Neural cell (in vitro differentiated cells): ENCODE results near the gene NFIA. TPM values are rescaled to one million over a fixed set of nuclear protein-coding genes. Genes with fewer than 3 reads are reported as not detected.

Experiments
- H2AFZ ChIP-seq: fragments of 200-600, 300-800 bp; sonication (generic), shearing (Covaris generic); 2 replicates; pipeline ENCODE4 v1.6.0; 2014; ENCODE audit warnings: low read depth, mild to moderate bottlenecking, antibody characterized with exemption, low read length, moderate library complexity
- H3F3A ChIP-seq: fragments of 200-600 bp; shearing (Covaris generic); 2 replicates; pipeline ENCODE4 v1.6.1; 2016; ENCODE audit warnings: mild to moderate bottlenecking, moderate library complexity, mixed read lengths, antibody characterized with exemption, low read length; ENCODE audit not compliant: insufficient read depth, poor library complexity, severe bottlenecking
- H3K27ac ChIP-seq: fragments of 200-600, 300-800 bp; sonication (generic), shearing (Covaris generic); 2 replicates; pipeline ENCODE4 v1.5.1; 2014; ENCODE audit warnings: mild to moderate bottlenecking, low read length, moderate library complexity
- H3K27me3 ChIP-seq: fragments of 300-800, 200-600 bp; sonication (generic), shearing (Covaris generic); 2 replicates; pipeline ENCODE4 v1.6.0; 2014; ENCODE audit warnings: mild to moderate bottlenecking, low read depth, low read length, moderate library complexity; ENCODE audit not compliant: insufficient read depth
- H3K36me3 ChIP-seq: fragments of 300-800, 200-600 bp; sonication (generic), shearing (Covaris generic); 2 replicates; pipeline ENCODE4 v1.5.1; 2014; ENCODE audit warnings: mild to moderate bottlenecking, antibody characterized with exemption, low read length, moderate library complexity; ENCODE audit not compliant: insufficient read depth
- H3K4me2 ChIP-seq: fragments of 300-800, 200-600 bp; sonication (generic), shearing (Covaris generic); 2 replicates; pipeline ENCODE4 v1.6.0; 2014; ENCODE audit warnings: mild to moderate bottlenecking, low read length
- H3K4me3 ChIP-seq: fragments of 300-800, 200-600 bp; sonication (generic), shearing (Covaris generic); 2 replicates; pipeline ENCODE4 v1.5.1; 2014; ENCODE audit warnings: mild to moderate bottlenecking, low read length, moderate library complexity
- H3K79me2 ChIP-seq: fragments of 200-600 bp; shearing (Covaris generic); replicated peaks from 2 replicates; pipeline ENCODE4 v1.6.0; 2014; ENCODE audit warnings: mild to moderate bottlenecking, low read length, moderate library complexity; ENCODE audit not compliant: insufficient read depth
- H3K9ac ChIP-seq: fragments of 300-800, 200-600 bp; sonication (generic), shearing (Covaris generic); 2 replicates; pipeline ENCODE4 v1.6.1; 2016; ENCODE audit warnings: mild to moderate bottlenecking, low read length, mixed read lengths
- H3K9me2 ChIP-seq: fragments of 200-600 bp; shearing (Covaris generic); 2 replicates; pipeline ENCODE4 v1.6.1; 2016; ENCODE audit warnings: mild to moderate bottlenecking, low read length, mixed read lengths; ENCODE audit not compliant: insufficient read depth
- H3K9me3 ChIP-seq: fragments of 200-600, 300-800 bp; sonication (generic), shearing (Covaris generic); 2 replicates; pipeline ENCODE4 v1.6.1; 2016; ENCODE audit warnings: mild to moderate bottlenecking, mixed run types, low read length, moderate library complexity, mixed read lengths
- H4K20me1 ChIP-seq: fragments of 200-600 bp; shearing (Covaris generic); 2 replicates; pipeline ENCODE4 v1.6.1; 2016; ENCODE audit warnings: mild to moderate bottlenecking, mixed run types; ENCODE audit not compliant: insufficient read depth
- CTCF ChIP-seq: fragments of 450-650 bp; IDR thresholded peaks from 2 replicates; pipeline ENCODE4 v1.5.1; 2014; ENCODE audit warnings: antibody characterized with exemption, mild to moderate bottlenecking, moderate library complexity; ENCODE audit not compliant: poor library complexity, severe bottlenecking
- EP300 ChIP-seq: fragments of 450-650 bp; conservative IDR thresholded peaks from 2 replicates; pipeline ENCODE4 v1.6.1; 2014; ENCODE audit warnings: antibody characterized with exemption, mild to moderate bottlenecking, moderate library complexity; ENCODE audit not compliant: poor library complexity, severe bottlenecking
- EZH2 ChIP-seq: fragments of 200-600, 300-800 bp; shearing (Covaris generic), sonication (generic); IDR thresholded peaks from 2 replicates; pipeline ENCODE4 v1.6.1; 2014; ENCODE audit warnings: antibody characterized with exemption, low read length, borderline replicate concordance, mild to moderate bottlenecking; ENCODE audit not compliant: insufficient read depth, poor library complexity, severe bottlenecking
- MXI1 ChIP-seq: fragments of 450-650 bp; conservative IDR thresholded peaks from 2 replicates; pipeline ENCODE4 v1.6.1; 2014; ENCODE audit warnings: antibody characterized with exemption, mild to moderate bottlenecking; ENCODE audit not compliant: poor library complexity, severe bottlenecking
- POLR2AphosphoS5 ChIP-seq: IDR thresholded peaks from 2 replicates; pipeline ENCODE4 v1.6.1; 2012
- RAD21 ChIP-seq: fragments of 450-650 bp; conservative IDR thresholded peaks from 2 replicates; pipeline ENCODE4 v1.6.1; 2014; ENCODE audit warnings: antibody characterized with exemption, mild to moderate bottlenecking, moderate library complexity
- REST ChIP-seq: IDR thresholded peaks from 2 replicates; pipeline ENCODE4 v1.6.1; 2012; ENCODE audit warnings: borderline replicate concordance
- SMC3 ChIP-seq: fragments of 450-650 bp; conservative IDR thresholded peaks from 2 replicates; pipeline ENCODE4 v1.6.1; 2014; ENCODE audit warnings: antibody characterized with exemption, mild to moderate bottlenecking, moderate library complexity; ENCODE audit not compliant: poor library complexity
- TAF1 ChIP-seq: IDR thresholded peaks from 2 replicates; pipeline ENCODE4 v1.6.1; 2012; ENCODE audit warnings: low read depth
- polyA plus RNA-seq: library from polyadenylated mRNA; depleted of rRNA; stranded (reverse); fragments of >200 nt; gene quantifications from 2 replicates; pipeline ENCODE4 v1.2.3, GENCODE V29; 2014

The NFIA gene
- polyA plus RNA-seq, 1 donor from 2014 or later: 0.47 TPM

DNA sequence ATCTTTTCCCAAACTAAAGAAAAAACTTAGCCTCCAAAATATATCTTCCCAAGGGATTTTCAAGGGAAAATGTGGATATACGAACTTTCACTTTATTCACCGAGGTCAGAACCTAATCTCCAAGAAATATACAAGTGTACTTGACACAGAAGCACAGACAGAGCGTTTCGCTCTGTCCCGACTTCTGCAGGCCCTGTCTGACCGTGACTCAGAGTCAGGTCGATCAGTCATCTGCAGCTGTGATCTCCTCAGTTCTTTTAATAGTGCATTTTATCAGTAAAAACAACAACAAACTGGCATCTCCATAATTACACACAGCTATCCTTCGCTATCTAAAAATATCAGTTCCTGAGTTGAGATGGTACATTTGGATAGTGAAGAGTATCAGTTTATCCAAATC is 416.0 kb downstream of the NFIA start:
- H3K4me3 ChIP-seq: no peak overlapping the region
- no peaks in the 10 kb centered on the region for H3K27me3 ChIP-seq
- H3F3A ChIP-seq: no peaks in the 10 kb centered on the region
- no peaks in the 10 kb centered on the region for H3K36me3 ChIP-seq
- no peaks in the 10 kb centered on the region for H4K20me1 ChIP-seq
- H3K9ac ChIP-seq: no peak overlapping the region
- H3K9me2 ChIP-seq: no peaks in the 10 kb centered on the region
- H3K79me2 ChIP-seq: no peaks in the 10 kb centered on the region
- H3K27ac ChIP-seq: no peak overlapping the region
- TF ChIP-seq RAD21 (no peak), POLR2AphosphoS5 (no peak), REST (no peak), CTCF (no peak), MXI1 (no peak)
- no peak overlapping the region for H3K4me2 ChIP-seq
- H2AFZ ChIP-seq: no peak overlapping the region
- no peaks in the 10 kb centered on the region for H3K9me3 ChIP-seq

GRCh38 chr1:61501971-61502916 is 419.9 kb downstream of the NFIA start:
- no peak overlapping the region for H3K9ac ChIP-seq
- no peaks in the 10 kb centered on the region for H3K9me3 ChIP-seq
- TF ChIP-seq POLR2AphosphoS5 (no peak), EZH2 (no peak), CTCF (no peak), SMC3 (no peak), TAF1 (no peak), RAD21 (no peak), MXI1 (no peak), REST (no peak), EP300 (no peak)
- H3K4me2 ChIP-seq: no peak overlapping the region
- H3K4me3 ChIP-seq: no peak overlapping the region
- no peaks in the 10 kb centered on the region for H3F3A ChIP-seq
- no peak overlapping the region for H2AFZ ChIP-seq
- no peak overlapping the region for H3K27ac ChIP-seq
- H3K27me3 ChIP-seq: no peaks in the 10 kb centered on the region
- no peaks in the 10 kb centered on the region for H3K36me3 ChIP-seq
- no peaks in the 10 kb centered on the region for H4K20me1 ChIP-seq
- H3K9me2 ChIP-seq: no peaks in the 10 kb centered on the region
- no peaks in the 10 kb centered on the region for H3K79me2 ChIP-seq
